HepG2 (cell line): Measurements from ENCODE around the gene DNAJC12. TPM values are rescaled to one million over a fixed set of nuclear protein-coding genes. Genes with fewer than 3 reads are reported as not detected.

Experiments used
- ATAC-seq: fragments of 200-7000 bp; cut with Tn5 transposase; 3 replicates; pipeline ENCODE4 v1.9.1; 2020; ENCODE audit warnings: mild to moderate bottlenecking, moderate library complexity
- BruUV-seq: library from RNA; stranded (reverse); fragments of 400-500 nt; replicated peaks from 2 replicates; lab custom pipeline; 2021; lab: Mats Ljungman, UMichigan
- CTCF ChIA-PET: fragments of 300-600 bp; formaldehyde crosslinking; extraction: SDS; loops from one replicate; lab custom pipeline; 2021; ENCODE audit warnings: low total read pairs, inconsistent platforms, low intra/inter-chr PET ratio; lab: Yijun Ruan, JAX
- POLR2A ChIA-PET: fragments of 350-600 bp; sonication (Branson Sonifier 250); formaldehyde crosslinking; loops from one replicate; lab custom pipeline; 2020; ENCODE audit warnings: antibody characterized with exemption, inconsistent platforms; lab: Yijun Ruan, JAX
- DNase-seq: peaks from one replicate; pipeline ENCODE4 v3.0.0-alpha.2; 2015; ENCODE audit warnings: low spot score
- FAIRE-seq: peaks from 3 replicates; lab custom pipeline; 2011; peaks lifted over from hg19 to GRCh38; lab: Jason Lieb, UNC
- H2AFZ ChIP-seq: one replicate; pipeline ENCODE4 v1.6.1; 2011; ENCODE audit warnings: low read length, inconsistent platforms
- H3K27ac ChIP-seq: fragments of 300-600 bp; 3 replicates; pipeline ENCODE4 v1.8.0; 2011; ENCODE audit warnings: mixed run types, mild to moderate bottlenecking, mixed read lengths, low read length, inconsistent platforms; ENCODE audit not compliant: insufficient read depth; ENCODE audit errors: extremely low read length
- H3K27me3 ChIP-seq, 2 experiments: fragments of 200-600 bp in 1 of 2; 2 replicates in 1 of 2; 3 replicates in 1 of 2; pipeline versions ENCODE4 v1.6.0 to v1.8.0; 2011; ENCODE audit warnings: low read length in 2 of 2, mild to moderate bottlenecking in 2 of 2, moderate library complexity in 2 of 2, inconsistent platforms in 1 of 2; ENCODE audit not compliant: insufficient read depth in 2 of 2, control insufficient read depth in 1 of 2
- H3K36me3 ChIP-seq, 2 experiments: fragments of 200-600 bp in 1 of 2; replicated peaks in 1 of 2; 2 replicates in 1 of 2; 3 replicates in 1 of 2; pipeline versions ENCODE4 v1.5.1 to v1.8.0; 2011; ENCODE audit warnings: low read length in 2 of 2, inconsistent platforms in 1 of 2; ENCODE audit not compliant: insufficient read depth in 2 of 2, control insufficient read depth in 1 of 2
- H3K4me1 ChIP-seq: 2 replicates; pipeline ENCODE4 v1.5.1; 2012; ENCODE audit warnings: low read length, inconsistent platforms; ENCODE audit not compliant: insufficient read depth
- H3K4me2 ChIP-seq: 2 replicates; pipeline ENCODE4 v1.6.0; 2011; ENCODE audit warnings: low read depth, low read length, inconsistent platforms
- H3K4me3 ChIP-seq, 3 experiments: fragments of 200-600 bp in 1 of 3; sonication (generic), shearing (Covaris generic) in 1 of 3; replicated peaks in 1 of 3; 2 replicates each; pipeline ENCODE4 v1.5.1; 2011 to 2016; ENCODE audit warnings: low read length in 3 of 3, inconsistent platforms in 2 of 3, low read depth in 2 of 3, mild to moderate bottlenecking in 2 of 3, control low read depth in 1 of 3, mixed read lengths in 1 of 3; ENCODE audit not compliant: insufficient read depth in 1 of 3
- H3K79me2 ChIP-seq: one replicate; pipeline ENCODE4 v1.6.1; 2011; ENCODE audit warnings: low read length, inconsistent platforms; ENCODE audit not compliant: insufficient read depth
- H3K9ac ChIP-seq: 2 replicates; pipeline ENCODE4 v1.6.0; 2011; ENCODE audit warnings: mild to moderate bottlenecking, low read depth, low read length, inconsistent platforms; ENCODE audit not compliant: insufficient read depth
- H3K9me3 ChIP-seq: 2 replicates; pipeline ENCODE4 v1.5.1; 2012; ENCODE audit warnings: mild to moderate bottlenecking, low read length
- H4K20me1 ChIP-seq: 2 replicates; pipeline ENCODE4 v1.6.0; 2011; ENCODE audit warnings: inconsistent platforms, mild to moderate bottlenecking, low read length, moderate library complexity; ENCODE audit not compliant: insufficient read depth
- CBFB ChIP-seq: sonication (generic); formaldehyde crosslinking; IDR thresholded peaks from 2 replicates; pipeline ENCODE4 v1.4.0; 2020; ENCODE audit warnings: missing genetic modification reagents
- HOXA5 ChIP-seq: sonication (generic); formaldehyde crosslinking; IDR thresholded peaks from 2 replicates; pipeline ENCODE4 v1.4.0; 2020; ENCODE audit warnings: missing genetic modification reagents
- KLF6 ChIP-seq: IDR thresholded peaks from 2 replicates; pipeline ENCODE4 v1.8.0; 2016; ENCODE audit warnings: missing biosample characterization, missing genetic modification reagents
- MYC ChIP-seq: sonication (generic); formaldehyde crosslinking; IDR thresholded peaks from 2 replicates; pipeline ENCODE4 v1.9.0; 2021; ENCODE audit warnings: missing genetic modification reagents, borderline replicate concordance
- NONO ChIP-seq, 2 experiments: fragments of 450-650 bp in 1 of 2; sonication (generic) in 1 of 2; formaldehyde crosslinking in 1 of 2; IDR thresholded peaks in 1 of 2; conservative IDR thresholded peaks in 1 of 2; 2 replicates each; pipeline versions ENCODE4 v1.6.1 to v1.8.0; 2017 to 2022; ENCODE audit warnings: mild to moderate bottlenecking in 1 of 2, missing genetic modification reagents in 1 of 2, moderate library complexity in 1 of 2
- PAX8 ChIP-seq: sonication (generic); formaldehyde crosslinking; IDR thresholded peaks from 2 replicates; pipeline ENCODE4 v1.8.0; 2022; ENCODE audit warnings: mild to moderate bottlenecking, missing genetic modification reagents, borderline replicate concordance
- ZNF546 ChIP-seq: sonication (generic); formaldehyde crosslinking; conservative IDR thresholded peaks from 2 replicates; pipeline ENCODE4 v1.8.1; 2023; ENCODE audit warnings: mild to moderate bottlenecking, missing genetic modification reagents
- ZNF644 ChIP-seq: IDR thresholded peaks from 2 replicates; pipeline ENCODE4 v1.6.1; 2016; ENCODE audit warnings: low read depth
- WGBS: methylation state at CpG from one replicate; pipeline ENCODE4 v1.1.6; 2017; ENCODE audit warnings: low lambda C conversion rate; 5-methylcytosine and 5-hydroxymethylcytosine counted together
- in situ Hi-C: cut with HindIII; loops from 2 replicates; pipeline ENCODE4 v1.10.0; 2017; ENCODE audit warnings: low pct_unique_long_range_greater_than_20kb; ENCODE audit not compliant: extremely low pct_ligation_motif_present
- intact Hi-C: fragments of 100-400 bp; cut with micrococcal nuclease; formaldehyde crosslinking; loops from one replicate; pipeline ENCODE4 v1.10.0; 2022; ENCODE audit not compliant: unreplicated experiment
- polyA plus RNA-seq, 8 experiments: library from polyadenylated mRNA; depleted of rRNA in 3 of 8; stranded (reverse) in 7 of 8; unstranded in 1 of 8; fragments of >200 nt; fragmentation: Illumina TruSeq in 4 of 8; extraction: Trizol in 4 of 8; gene quantifications; 2 replicates each; pipeline versions ENCODE4 v1.2.1 to v1.2.3, GENCODE V29; 2011 to 2016; ENCODE audit warnings: low read depth in 4 of 8, missing spikeins in 1 of 8, mixed read lengths in 1 of 8; ENCODE audit not compliant: insufficient read depth in 1 of 8
- total RNA-seq, 5 experiments: library from RNA; depleted of rRNA; stranded (reverse); fragments of >200 nt; fragmentation: Illumina TruSeq; extraction: Trizol; gene quantifications; 2 replicates each; pipeline ENCODE4 v1.2.3, GENCODE V29; 2016; ENCODE audit warnings: low read depth in 1 of 5
- TF ChIP-seq, protein P1 (sequence below): IDR thresholded peaks from 2 replicates; pipeline ENCODE4 v1.6.1; 2016; ENCODE audit warnings: control low read depth
- TF ChIP-seq, protein P2 (sequence below): sonication (generic); formaldehyde crosslinking; IDR thresholded peaks from 2 replicates; pipeline ENCODE4 v1.4.0; 2020; ENCODE audit warnings: missing genetic modification reagents
- TF ChIP-seq, protein P3 (sequence below): sonication (generic); formaldehyde crosslinking; IDR thresholded peaks from 2 replicates; pipeline ENCODE4 v1.4.0; 2020; ENCODE audit warnings: missing genetic modification reagents, mild to moderate bottlenecking, borderline replicate concordance

The DNAJC12 gene
- total and polyA plus RNA-seq, 2 of the 13 experiments (the other 11 are each of a cell fraction or from before 2014, with no cell fraction given): 11.6 to 43.9 TPM

DNA sequence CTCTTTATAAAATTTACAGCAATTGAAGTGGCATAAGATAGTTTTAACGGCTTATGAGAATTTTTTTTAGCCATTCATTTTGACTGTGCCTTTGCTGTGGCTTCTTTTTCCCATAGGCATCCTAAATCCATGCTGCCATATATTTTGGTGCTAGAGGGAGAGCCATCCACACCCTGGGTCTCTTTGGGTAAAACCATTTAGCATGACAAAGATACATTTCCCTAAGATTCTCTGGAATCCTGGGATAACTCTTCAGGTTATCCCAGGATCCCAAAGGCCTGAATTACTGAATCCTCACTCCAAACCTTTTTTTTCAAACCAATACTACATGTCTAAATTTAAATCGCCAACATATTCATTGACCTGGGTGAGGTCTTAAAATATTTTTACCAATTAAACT, 28.9 kb downstream of the DNAJC12 start:
- peaks cover 47% of the 10 kb centered on the region for H3K4me1 ChIP-seq
- ChIA-PET POLR2A (no interaction called here), CTCF (no interaction called here)
- H3K79me2 ChIP-seq: no peaks in the 10 kb centered on the region
- no peaks in the 10 kb centered on the region for H3K27me3 ChIP-seq
- intact Hi-C loops (no loop called here), in situ Hi-C loops (no loop called here)
- ATAC-seq (no peak), DNase-seq (no peak), FAIRE-seq (no peak)
- peaks cover 0 to 10% of the 10 kb centered on the region in 2 experiments; a peak in 3 of 5 replicates for H3K36me3 ChIP-seq
- no peaks in the 10 kb centered on the region for H4K20me1 ChIP-seq
- H3K4me2 ChIP-seq: no peak overlapping the region
- no peak overlapping the region for H3K27ac ChIP-seq
- H3K4me3 ChIP-seq: no peak overlapping the region
- H3K9ac ChIP-seq: no peak overlapping the region
- 95% methylated on average over 2 of the region's 2 CpGs for WGBS
- TF ChIP-seq ZNF546 (CRISPR knock-in tag): no peak
- TF ChIP-seq, protein P1, sequence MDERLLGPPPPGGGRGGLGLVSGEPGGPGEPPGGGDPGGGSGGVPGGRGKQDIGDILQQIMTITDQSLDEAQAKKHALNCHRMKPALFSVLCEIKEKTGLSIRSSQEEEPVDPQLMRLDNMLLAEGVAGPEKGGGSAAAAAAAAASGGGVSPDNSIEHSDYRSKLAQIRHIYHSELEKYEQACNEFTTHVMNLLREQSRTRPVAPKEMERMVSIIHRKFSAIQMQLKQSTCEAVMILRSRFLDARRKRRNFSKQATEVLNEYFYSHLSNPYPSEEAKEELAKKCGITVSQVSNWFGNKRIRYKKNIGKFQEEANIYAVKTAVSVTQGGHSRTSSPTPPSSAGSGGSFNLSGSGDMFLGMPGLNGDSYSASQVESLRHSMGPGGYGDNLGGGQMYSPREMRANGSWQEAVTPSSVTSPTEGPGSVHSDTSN (CRISPR knock-in tag): no peak
- TF ChIP-seq, protein P2, sequence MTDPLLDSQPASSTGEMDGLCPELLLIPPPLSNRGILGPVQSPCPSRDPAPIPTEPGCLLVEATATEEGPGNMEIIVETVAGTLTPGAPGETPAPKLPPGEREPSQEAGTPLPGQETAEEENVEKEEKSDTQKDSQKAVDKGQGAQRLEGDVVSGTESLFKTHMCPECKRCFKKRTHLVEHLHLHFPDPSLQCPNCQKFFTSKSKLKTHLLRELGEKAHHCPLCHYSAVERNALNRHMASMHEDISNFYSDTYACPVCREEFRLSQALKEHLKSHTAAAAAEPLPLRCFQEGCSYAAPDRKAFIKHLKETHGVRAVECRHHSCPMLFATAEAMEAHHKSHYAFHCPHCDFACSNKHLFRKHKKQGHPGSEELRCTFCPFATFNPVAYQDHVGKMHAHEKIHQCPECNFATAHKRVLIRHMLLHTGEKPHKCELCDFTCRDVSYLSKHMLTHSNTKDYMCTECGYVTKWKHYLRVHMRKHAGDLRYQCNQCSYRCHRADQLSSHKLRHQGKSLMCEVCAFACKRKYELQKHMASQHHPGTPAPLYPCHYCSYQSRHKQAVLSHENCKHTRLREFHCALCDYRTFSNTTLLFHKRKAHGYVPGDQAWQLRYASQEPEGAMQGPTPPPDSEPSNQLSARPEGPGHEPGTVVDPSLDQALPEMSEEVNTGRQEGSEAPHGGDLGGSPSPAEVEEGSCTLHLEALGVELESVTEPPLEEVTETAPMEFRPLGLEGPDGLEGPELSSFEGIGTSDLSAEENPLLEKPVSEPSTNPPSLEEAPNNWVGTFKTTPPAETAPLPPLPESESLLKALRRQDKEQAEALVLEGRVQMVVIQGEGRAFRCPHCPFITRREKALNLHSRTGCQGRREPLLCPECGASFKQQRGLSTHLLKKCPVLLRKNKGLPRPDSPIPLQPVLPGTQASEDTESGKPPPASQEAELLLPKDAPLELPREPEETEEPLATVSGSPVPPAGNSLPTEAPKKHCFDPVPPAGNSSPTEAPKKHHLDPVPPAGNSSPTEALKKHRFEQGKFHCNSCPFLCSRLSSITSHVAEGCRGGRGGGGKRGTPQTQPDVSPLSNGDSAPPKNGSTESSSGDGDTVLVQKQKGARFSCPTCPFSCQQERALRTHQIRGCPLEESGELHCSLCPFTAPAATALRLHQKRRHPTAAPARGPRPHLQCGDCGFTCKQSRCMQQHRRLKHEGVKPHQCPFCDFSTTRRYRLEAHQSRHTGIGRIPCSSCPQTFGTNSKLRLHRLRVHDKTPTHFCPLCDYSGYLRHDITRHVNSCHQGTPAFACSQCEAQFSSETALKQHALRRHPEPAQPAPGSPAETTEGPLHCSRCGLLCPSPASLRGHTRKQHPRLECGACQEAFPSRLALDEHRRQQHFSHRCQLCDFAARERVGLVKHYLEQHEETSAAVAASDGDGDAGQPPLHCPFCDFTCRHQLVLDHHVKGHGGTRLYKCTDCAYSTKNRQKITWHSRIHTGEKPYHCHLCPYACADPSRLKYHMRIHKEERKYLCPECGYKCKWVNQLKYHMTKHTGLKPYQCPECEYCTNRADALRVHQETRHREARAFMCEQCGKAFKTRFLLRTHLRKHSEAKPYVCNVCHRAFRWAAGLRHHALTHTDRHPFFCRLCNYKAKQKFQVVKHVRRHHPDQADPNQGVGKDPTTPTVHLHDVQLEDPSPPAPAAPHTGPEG (CRISPR knock-in tag): no peak
- no peak for TF ChIP-seq PAX8 (CRISPR knock-in tag)
- no peak for TF ChIP-seq ZNF644 (CRISPR knock-in tag)
- TF ChIP-seq HOXA5: no peak
- TF ChIP-seq CBFB (CRISPR knock-in tag): no peak
- no peak for TF ChIP-seq NONO (IDR thresholded peaks at IDR 0.05)
- TF ChIP-seq NONO (CRISPR knock-in tag; conservative IDR thresholded peaks at IDR 0.05): no peak
- no peak for TF ChIP-seq KLF6
- TF ChIP-seq, protein P3, sequence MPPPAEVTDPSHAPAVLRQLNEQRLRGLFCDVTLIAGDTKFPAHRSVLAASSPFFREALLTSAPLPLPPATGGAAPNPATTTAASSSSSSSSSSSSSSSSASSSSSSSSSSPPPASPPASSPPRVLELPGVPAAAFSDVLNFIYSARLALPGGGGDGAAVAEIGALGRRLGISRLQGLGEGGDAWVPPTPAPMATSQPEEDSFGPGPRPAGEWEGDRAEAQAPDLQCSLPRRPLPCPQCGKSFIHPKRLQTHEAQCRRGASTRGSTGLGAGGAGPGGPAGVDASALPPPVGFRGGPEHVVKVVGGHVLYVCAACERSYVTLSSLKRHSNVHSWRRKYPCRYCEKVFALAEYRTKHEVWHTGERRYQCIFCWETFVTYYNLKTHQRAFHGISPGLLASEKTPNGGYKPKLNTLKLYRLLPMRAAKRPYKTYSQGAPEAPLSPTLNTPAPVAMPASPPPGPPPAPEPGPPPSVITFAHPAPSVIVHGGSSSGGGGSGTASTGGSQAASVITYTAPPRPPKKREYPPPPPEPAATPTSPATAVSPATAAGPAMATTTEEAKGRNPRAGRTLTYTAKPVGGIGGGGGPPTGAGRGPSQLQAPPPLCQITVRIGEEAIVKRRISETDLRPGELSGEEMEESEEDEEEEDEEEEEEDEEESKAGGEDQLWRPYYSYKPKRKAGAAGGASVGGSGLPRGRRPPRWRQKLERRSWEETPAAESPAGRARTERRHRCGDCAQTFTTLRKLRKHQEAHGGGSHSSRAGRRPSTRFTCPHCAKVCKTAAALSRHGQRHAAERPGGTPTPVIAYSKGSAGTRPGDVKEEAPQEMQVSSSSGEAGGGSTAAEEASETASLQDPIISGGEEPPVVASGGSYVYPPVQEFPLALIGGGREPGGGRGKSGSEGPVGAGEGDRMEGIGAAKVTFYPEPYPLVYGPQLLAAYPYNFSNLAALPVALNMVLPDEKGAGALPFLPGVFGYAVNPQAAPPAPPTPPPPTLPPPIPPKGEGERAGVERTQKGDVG: no peak
- TF ChIP-seq MYC (CRISPR knock-in tag): no peak
- H2AFZ ChIP-seq: no peak overlapping the region
- BruUV-seq: no TSS peak
- no peaks in the 10 kb centered on the region for H3K9me3 ChIP-seq
